Neural progenitor cell (in vitro differentiated cells): ENCODE measurements around the gene CYBRD1.

Experiments
- EZH2 ChIP-seq: fragments of 200-600 bp; sonication (generic); IDR thresholded peaks from 2 replicates; pipeline ENCODE4 v1.6.1; 2017; ENCODE audit warnings: antibody characterized with exemption, mild to moderate bottlenecking, moderate library complexity
- TF ChIP-seq, protein P1 (sequence below): fragments of 200-600 bp; sonication (generic); IDR thresholded peaks from 2 replicates; pipeline ENCODE4 v1.5.1; 2017; ENCODE audit warnings: antibody characterized with exemption, mild to moderate bottlenecking

DNA sequence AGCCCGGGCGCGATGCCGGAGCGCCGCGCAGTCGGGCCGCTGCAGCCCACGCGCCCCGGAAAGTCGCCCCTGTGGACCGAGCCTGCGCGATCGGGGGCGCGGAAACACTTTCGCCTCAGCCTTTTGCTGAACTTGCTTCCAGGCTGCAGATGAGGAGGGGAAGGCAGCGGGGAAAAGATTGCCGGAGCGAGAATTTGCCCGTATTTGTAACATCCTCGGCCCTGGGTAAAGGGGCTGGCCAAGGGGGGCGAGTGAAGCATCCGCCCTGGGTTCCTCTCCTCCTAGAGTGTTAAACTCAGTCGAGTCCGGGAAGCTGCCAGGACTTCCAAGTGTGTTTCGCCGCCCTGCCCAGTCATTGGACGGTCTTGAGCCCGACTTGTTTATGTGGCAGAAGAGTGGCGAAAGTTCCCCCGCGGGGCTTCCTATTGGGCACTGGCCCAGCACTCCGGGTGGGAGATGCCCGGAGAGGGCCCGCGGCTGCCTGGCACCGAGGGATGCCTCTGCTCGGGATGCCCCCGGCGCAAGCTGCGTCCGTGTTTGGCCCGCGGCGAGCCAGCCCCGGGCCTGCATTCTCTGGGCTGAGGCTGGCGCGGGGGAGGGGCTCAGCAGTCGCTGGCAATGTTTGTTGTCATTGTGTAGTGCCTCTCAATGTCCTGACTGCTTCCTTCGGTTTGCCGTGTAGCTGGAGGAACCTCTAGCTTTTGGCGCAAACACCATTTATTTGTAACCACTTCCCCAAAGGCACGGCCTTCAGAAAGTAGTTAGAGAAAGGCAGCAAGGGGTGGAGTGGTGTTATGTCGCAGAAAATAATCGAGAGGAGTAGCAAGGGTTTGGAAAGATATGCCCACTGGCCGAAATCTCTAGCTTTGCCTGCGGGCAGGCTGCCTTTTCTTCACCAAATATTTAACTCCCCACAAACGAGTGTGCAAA is 1.1 kb downstream of the CYBRD1 start:
- TF ChIP-seq EZH2: peak; percentile 13
- TF ChIP-seq, protein P1, sequence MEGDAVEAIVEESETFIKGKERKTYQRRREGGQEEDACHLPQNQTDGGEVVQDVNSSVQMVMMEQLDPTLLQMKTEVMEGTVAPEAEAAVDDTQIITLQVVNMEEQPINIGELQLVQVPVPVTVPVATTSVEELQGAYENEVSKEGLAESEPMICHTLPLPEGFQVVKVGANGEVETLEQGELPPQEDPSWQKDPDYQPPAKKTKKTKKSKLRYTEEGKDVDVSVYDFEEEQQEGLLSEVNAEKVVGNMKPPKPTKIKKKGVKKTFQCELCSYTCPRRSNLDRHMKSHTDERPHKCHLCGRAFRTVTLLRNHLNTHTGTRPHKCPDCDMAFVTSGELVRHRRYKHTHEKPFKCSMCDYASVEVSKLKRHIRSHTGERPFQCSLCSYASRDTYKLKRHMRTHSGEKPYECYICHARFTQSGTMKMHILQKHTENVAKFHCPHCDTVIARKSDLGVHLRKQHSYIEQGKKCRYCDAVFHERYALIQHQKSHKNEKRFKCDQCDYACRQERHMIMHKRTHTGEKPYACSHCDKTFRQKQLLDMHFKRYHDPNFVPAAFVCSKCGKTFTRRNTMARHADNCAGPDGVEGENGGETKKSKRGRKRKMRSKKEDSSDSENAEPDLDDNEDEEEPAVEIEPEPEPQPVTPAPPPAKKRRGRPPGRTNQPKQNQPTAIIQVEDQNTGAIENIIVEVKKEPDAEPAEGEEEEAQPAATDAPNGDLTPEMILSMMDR: no peak
